SK-N-SH treated with all-trans-retinoic acid at 6 μM for 48 hours (cell line): ENCODE results near the gene OTOL1.

Experiments
- ATAC-seq: fragments of 200-7000 bp; cut with Tn5 transposase; 3 replicates; pipeline ENCODE4 v1.9.1; 2020; ENCODE audit warnings: mild to moderate bottlenecking, moderate library complexity
- ARNTL ChIP-seq: fragments of 450-650 bp; formaldehyde crosslinking; IDR thresholded peaks from 2 replicates; pipeline ENCODE4 v1.5.0; 2020; ENCODE audit warnings: low read depth, mild to moderate bottlenecking, moderate library complexity, borderline replicate concordance
- BACH2 ChIP-seq: fragments of 250-450 bp; sonication (Bioruptor Pico); IDR thresholded peaks from 2 replicates; pipeline ENCODE4 v1.9.0; 2021; ENCODE audit warnings: mild to moderate bottlenecking, borderline replicate concordance
- CREB5 ChIP-seq: fragments of 250-450 bp; sonication (Bioruptor Pico); IDR thresholded peaks from 2 replicates; pipeline ENCODE4 v1.5.1; 2020; ENCODE audit warnings: low read depth, mild to moderate bottlenecking, moderate library complexity
- CSDC2 ChIP-seq: fragments of 250-450 bp; sonication (Bioruptor Pico); IDR thresholded peaks from 2 replicates; pipeline ENCODE4 v1.5.0; 2020; ENCODE audit warnings: mild to moderate bottlenecking, moderate library complexity
- CSRNP3 ChIP-seq: fragments of 250-450 bp; sonication (Bioruptor Pico); IDR thresholded peaks from 2 replicates; pipeline ENCODE4 v1.5.1; 2021; ENCODE audit warnings: mild to moderate bottlenecking, moderate library complexity
- ESRRG ChIP-seq: fragments of 250-450 bp; sonication (Bioruptor Pico); IDR thresholded peaks from 2 replicates; pipeline ENCODE4 v1.6.1; 2021; ENCODE audit warnings: mild to moderate bottlenecking
- GLIS3 ChIP-seq: fragments of 250-450 bp; sonication (Bioruptor Pico); IDR thresholded peaks from 2 replicates; pipeline ENCODE4 v1.5.0; 2020; ENCODE audit warnings: mild to moderate bottlenecking, moderate library complexity
- ISL1 ChIP-seq: fragments of 250-450 bp; sonication (Bioruptor Pico); IDR thresholded peaks from 2 replicates; pipeline ENCODE4 v2.1.2; 2022; ENCODE audit warnings: mild to moderate bottlenecking, moderate library complexity
- OSR1 ChIP-seq: fragments of 250-450 bp; sonication (Bioruptor Pico); IDR thresholded peaks from 2 replicates; pipeline ENCODE4 v1.8.0; 2022; ENCODE audit warnings: moderate library complexity, mild to moderate bottlenecking, inconsistent platforms
- PATZ1 ChIP-seq: fragments of 250-450 bp; sonication (Bioruptor Pico); IDR thresholded peaks from 2 replicates; pipeline ENCODE4 v1.8.0; 2020; ENCODE audit warnings: mild to moderate bottlenecking, moderate library complexity, borderline replicate concordance
- POU6F1 ChIP-seq: fragments of 250-450 bp; sonication (Bioruptor Pico); IDR thresholded peaks from 2 replicates; pipeline ENCODE4 v1.8.0; 2021; ENCODE audit warnings: low read depth, mild to moderate bottlenecking, moderate library complexity, borderline replicate concordance
- PPARA ChIP-seq: fragments of 250-450 bp; sonication (Bioruptor Pico); IDR thresholded peaks from 2 replicates; pipeline ENCODE4 v1.5.0; 2020; ENCODE audit warnings: mild to moderate bottlenecking, borderline replicate concordance
- RARB ChIP-seq: fragments of 250-450 bp; sonication (Bioruptor Pico); IDR thresholded peaks from 2 replicates; pipeline ENCODE4 v1.8.0; 2021; ENCODE audit warnings: mild to moderate bottlenecking, moderate library complexity
- SNAI2 ChIP-seq: fragments of 250-450 bp; sonication (Bioruptor Pico); IDR thresholded peaks from 2 replicates; pipeline ENCODE4 v1.5.0; 2020; ENCODE audit warnings: mild to moderate bottlenecking, moderate library complexity
- TCF4 ChIP-seq: fragments of 250-450 bp; sonication (Bioruptor Pico); IDR thresholded peaks from 2 replicates; pipeline ENCODE4 v1.8.0; 2021; ENCODE audit warnings: mild to moderate bottlenecking, moderate library complexity, borderline replicate concordance
- TOX ChIP-seq: fragments of 250-450 bp; sonication (Bioruptor Pico); IDR thresholded peaks from 2 replicates; pipeline ENCODE4 v1.8.0; 2021; ENCODE audit warnings: mild to moderate bottlenecking, moderate library complexity, borderline replicate concordance
- TSHZ2 ChIP-seq: fragments of 250-450 bp; sonication (Bioruptor Pico); IDR thresholded peaks from 2 replicates; pipeline ENCODE4 v1.5.0; 2020; ENCODE audit warnings: mild to moderate bottlenecking, moderate library complexity
- ZC3H10 ChIP-seq: fragments of 250-450 bp; sonication (Bioruptor Pico); IDR thresholded peaks from 2 replicates; pipeline ENCODE4 v1.5.1; 2021; ENCODE audit warnings: mild to moderate bottlenecking, moderate library complexity
- ZFP3 ChIP-seq: fragments of 250-450 bp; sonication (Bioruptor Pico); IDR thresholded peaks from 2 replicates; pipeline ENCODE4 v1.5.0; 2020; ENCODE audit warnings: mild to moderate bottlenecking, moderate library complexity
- ZFP30 ChIP-seq: fragments of 450-650 bp; formaldehyde crosslinking; IDR thresholded peaks from 2 replicates; pipeline ENCODE4 v1.5.0; 2022; ENCODE audit warnings: mild to moderate bottlenecking, moderate library complexity
- ZNF70 ChIP-seq: fragments of 450-650 bp; formaldehyde crosslinking; IDR thresholded peaks from 2 replicates; pipeline ENCODE4 v1.5.0; 2020; ENCODE audit warnings: mild to moderate bottlenecking, moderate library complexity
- ZNF8 ChIP-seq: fragments of 450-650 bp; formaldehyde crosslinking; IDR thresholded peaks from 2 replicates; pipeline ENCODE4 v1.5.0; 2020; ENCODE audit warnings: mild to moderate bottlenecking, moderate library complexity

The OTOL1 gene

GRCh38 chr3:161510510-161511260 lies 14.1 kb downstream of the OTOL1 start:
- no peak for ATAC-seq
- TF ChIP-seq PPARA (CRISPR knock-in tag) (no peak), CREB5 (CRISPR knock-in tag) (no peak), ZFP30 (CRISPR knock-in tag) (no peak), OSR1 (CRISPR knock-in tag) (no peak), ISL1 (CRISPR knock-in tag) (no peak), CSRNP3 (CRISPR knock-in tag) (no peak), GLIS3 (CRISPR knock-in tag) (no peak), ESRRG (no peak), TSHZ2 (no peak), SNAI2 (CRISPR knock-in tag) (no peak), ZNF70 (CRISPR knock-in tag) (no peak), BACH2 (CRISPR knock-in tag) (no peak), TOX (CRISPR knock-in tag) (no peak), ZC3H10 (no peak), ZFP3 (no peak), ARNTL (CRISPR knock-in tag) (no peak), TCF4 (CRISPR knock-in tag) (no peak), CSDC2 (CRISPR knock-in tag) (no peak), RARB (CRISPR knock-in tag) (no peak)

- TF ChIP-seq ZFP3 (no peak), TCF4 (CRISPR knock-in tag) (no peak), RARB (CRISPR knock-in tag) (no peak), ZFP30 (CRISPR knock-in tag) (no peak), TOX (CRISPR knock-in tag) (no peak), OSR1 (CRISPR knock-in tag) (no peak), PATZ1 (CRISPR knock-in tag) (no peak), PPARA (CRISPR knock-in tag) (no peak), ZNF70 (CRISPR knock-in tag) (no peak), POU6F1 (CRISPR knock-in tag) (no peak), ESRRG (no peak)
- ATAC-seq = no peak
These were observed 27.3 kb downstream of the OTOL1 start for GRCh38 chr3:161523916-161524315.

GRCh38 chr3:161531930-161532329 lies 35.3 kb downstream of the OTOL1 start:
- ATAC-seq = no peak
- TF ChIP-seq ZFP3 (no peak), TSHZ2 (no peak), CSRNP3 (CRISPR knock-in tag) (no peak), ISL1 (CRISPR knock-in tag) (no peak), ZFP30 (CRISPR knock-in tag) (no peak), TOX (CRISPR knock-in tag) (no peak), GLIS3 (CRISPR knock-in tag) (no peak), ARNTL (CRISPR knock-in tag) (no peak), TCF4 (CRISPR knock-in tag) (no peak), ZNF8 (CRISPR knock-in tag) (no peak), ZNF70 (CRISPR knock-in tag) (no peak), CSDC2 (CRISPR knock-in tag) (no peak), ESRRG (no peak), ZC3H10 (no peak)
